MM.1S (cell line): ENCODE results near the gene TPPP2.

Experiments
- CTCF ChIP-seq: fragments of 300-600 bp; sonication (generic); IDR thresholded peaks from 2 replicates; pipeline ENCODE4 v1.5.1; 2016; ENCODE audit warnings: antibody characterized with exemption, low read length, mixed read lengths
- EZH2 ChIP-seq: fragments of 300-600 bp; sonication (generic); optimal IDR thresholded peaks from 2 replicates; pipeline ENCODE3; 2017; ENCODE audit warnings: low read depth, mild to moderate bottlenecking, antibody characterized with exemption, low read length, mixed read lengths

GRCh38 chr14:20980906-20981305 lies 49.1 kb upstream of the TPPP2 start:
- TF ChIP-seq CTCF (no peak), EZH2 (no peak)
